GM18517 (cell line): ENCODE results near the gene ACY1.
"Not testable (repeated sequence)": the region's sequence is repeated elsewhere in the genome, so short reads cannot be mapped to it uniquely, and the experiment has no call there.

Source experiments
- ATAC-seq: cut with Tn5 transposase; IDR thresholded peaks from one replicate; pipeline ENCODE4 v1.9.1; 2021; ENCODE audit warnings: mild to moderate bottlenecking, moderate library complexity; ENCODE audit not compliant: unreplicated experiment

ACY1 gene

DNA sequence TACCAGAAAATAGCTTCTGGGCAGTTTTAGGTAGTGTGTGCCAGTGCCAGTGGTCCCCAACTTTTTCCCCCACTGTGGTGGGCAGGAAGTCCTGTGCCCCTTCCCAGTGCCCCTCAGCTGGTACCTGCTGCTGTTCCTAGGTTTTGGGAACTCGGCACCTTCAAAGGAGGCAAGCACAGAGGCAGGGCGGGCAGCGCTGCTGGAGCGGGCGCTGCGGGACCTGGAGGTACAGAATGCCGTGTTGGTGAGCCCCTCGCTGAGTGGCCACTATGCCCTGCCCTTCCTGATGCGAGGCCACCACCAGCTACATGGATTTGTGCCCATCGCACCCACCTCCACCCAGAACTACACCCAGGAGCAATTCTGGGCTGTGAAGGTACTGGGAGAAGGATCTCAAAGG lies 3.1 kb upstream of the ACY1 start:
- ATAC-seq, result no peak

DNA sequence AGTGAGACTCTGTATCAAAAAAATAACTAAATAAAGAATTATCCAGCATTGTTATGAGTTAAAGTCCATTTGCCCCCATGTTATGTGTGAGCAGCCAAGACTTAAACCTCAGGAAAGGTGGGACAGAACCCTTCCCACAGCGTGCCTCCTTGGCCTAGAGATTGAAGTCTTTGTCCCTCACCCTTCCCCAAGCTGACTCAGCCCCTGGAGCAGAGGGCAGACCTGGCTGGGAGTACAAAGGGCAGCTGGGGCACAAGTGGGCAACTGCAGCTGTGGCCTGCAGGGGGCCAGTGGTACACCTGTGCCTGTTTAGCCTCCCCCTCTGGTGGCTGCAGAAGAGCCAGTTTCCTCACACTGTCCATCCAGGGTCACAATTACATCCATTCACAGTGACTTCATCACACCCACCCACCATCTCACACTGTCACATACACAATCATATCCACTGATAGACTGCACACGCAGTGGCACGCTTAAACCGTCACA lies 940 bp upstream of the ACY1 start:
- ATAC-seq, result peak; percentile 48

DNA sequence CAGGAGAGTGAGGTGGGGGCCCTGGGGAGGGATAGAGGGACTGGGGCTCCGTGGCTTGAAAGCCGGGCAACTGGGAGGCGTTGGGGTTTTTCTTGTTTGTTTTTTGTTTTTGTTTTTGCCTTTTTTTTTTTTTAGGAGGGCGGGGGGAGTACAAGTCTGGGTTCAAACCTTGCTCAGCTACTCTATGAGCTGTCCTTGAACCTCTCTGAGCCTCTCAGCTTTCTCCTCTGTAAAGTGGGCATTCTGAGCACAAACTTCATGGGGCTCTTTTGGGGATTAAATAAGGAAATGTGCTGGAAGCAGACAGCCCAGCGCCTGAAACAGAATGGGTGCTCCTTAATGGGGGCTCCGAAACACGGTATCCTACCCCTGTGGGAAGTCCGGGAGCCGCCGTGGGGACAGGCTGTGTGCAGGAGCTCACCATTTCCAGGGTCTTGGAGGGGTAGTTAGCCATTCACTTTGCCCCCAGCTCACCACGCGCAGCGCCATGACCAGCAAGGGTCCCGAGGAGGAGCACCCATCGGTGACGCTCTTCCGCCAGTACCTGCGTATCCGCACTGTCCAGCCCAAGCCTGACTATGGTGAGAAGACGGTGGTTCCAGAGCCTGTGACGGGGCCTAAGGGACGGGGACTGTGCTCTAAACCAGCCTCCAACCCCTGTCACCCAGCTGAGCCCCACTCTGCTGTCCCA lies 388 bp downstream of the ACY1 start:
- ATAC-seq, result no peak

DNA sequence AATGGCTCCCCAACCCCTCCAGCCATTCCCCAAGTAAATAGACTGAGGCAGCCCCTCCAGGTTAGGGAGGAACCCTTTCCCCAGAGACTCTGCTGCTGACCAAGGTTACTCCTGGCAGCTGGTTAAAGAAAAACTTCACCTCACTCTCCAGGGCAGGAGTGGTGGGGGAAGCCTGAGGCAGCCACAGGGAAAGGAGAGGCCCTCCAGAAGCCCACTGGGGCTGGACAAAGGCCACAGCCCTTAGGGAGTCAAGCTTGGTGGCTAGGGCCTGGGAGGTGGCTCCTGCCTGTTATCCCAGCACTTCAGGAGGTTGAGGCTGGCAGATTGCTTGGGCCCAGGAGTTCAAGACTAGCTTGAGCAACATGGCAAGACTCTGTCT lies 923 bp downstream of the ACY1 start:
- ATAC-seq, result no peak

GRCh38 chr3:51985063-51985462 lies 1.7 kb downstream of the ACY1 start:
- no peak for ATAC-seq

DNA sequence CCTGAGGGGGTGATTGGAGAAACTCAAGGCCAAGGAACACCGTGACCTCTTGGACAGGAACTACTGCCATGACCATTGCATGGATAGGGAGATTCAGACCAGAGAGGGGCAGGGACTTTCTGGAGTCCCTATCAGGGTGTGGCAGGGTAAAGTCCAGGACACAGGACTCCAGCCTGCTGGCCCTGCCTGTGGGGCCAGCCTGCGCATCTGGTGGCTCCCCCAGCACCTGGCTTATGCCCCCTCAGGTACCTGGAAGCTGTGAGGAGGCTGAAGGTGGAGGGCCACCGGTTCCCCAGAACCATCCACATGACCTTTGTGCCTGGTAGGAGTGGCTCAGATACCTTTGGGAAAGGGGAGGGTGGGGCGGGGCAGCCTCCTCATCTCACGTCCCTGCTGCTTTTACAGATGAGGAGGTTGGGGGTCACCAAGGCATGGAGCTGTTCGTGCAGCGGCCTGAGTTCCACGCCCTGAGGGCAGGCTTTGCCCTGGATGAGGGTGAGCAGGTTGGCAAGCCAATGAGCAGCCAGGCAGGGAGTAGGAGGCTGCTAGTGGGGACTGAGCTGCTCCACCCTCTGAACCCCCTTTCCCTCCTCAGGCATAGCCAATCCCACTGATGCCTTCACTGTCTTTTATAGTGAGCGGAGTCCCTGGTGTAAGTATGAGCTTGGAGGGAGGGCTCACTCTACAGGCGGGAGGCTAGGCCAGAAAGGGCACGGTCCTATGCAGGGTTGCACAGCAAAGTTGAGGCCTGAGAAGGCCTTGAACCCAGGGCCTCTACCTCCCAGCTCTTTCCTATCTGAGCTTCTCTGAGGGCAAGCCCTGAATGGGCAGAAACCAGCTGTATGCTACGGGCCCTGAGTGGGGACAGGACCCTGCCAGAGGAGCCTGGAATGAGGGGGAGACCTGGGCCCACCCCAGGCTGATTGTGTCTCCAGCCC lies 2.9 kb downstream of the ACY1 start:
- ATAC-seq, result no peak

GRCh38 chr3:51987568-51987967 lies 4.2 kb downstream of the ACY1 start:
- ATAC-seq, result no peak

DNA sequence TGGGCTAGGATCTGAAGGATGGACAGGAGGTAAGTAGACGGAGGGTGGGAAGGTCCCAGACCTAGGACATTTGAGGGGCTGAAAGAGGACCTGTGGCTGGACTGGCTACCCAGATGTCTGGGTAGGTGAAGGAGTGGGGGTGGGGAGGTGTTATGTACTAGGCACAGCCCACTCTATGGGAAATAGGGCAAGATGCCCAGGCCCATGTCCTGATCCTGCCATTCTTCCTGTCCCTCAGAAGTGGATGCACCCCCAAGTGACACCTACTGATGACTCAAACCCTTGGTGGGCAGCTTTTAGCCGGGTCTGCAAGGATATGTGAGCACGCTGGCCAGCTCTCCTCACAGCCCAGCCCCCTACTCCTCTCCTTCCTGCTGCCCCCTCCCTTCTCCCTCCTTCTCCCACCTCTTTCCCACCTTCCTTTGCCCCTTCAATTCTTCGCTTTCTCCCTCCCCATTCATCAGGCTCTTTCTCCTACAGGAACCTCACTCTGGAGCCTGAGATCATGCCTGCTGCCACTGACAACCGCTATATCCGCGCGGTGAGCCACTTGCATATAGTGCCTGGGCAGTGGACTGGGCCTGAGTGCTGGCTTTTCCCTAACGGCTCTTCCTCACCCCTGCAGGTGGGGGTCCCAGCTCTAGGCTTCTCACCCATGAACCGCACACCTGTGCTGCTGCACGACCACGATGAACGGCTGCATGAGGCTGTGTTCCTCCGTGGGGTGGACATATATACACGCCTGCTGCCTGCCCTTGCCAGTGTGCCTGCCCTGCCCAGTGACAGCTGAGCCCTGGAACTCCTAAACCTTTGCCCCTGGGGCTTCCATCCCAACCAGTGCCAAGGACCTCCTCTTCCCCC lies 5.2 kb downstream of the ACY1 start:
- ATAC-seq, result no peak

- ATAC-seq, result not testable (repeated sequence)
Observed at GRCh38 chr3:51990501-51990971, 7.2 kb downstream of the ACY1 start.

- ATAC-seq, result no peak
Observed at GRCh38 chr3:51992017-51992682, 8.8 kb downstream of the ACY1 start.

DNA sequence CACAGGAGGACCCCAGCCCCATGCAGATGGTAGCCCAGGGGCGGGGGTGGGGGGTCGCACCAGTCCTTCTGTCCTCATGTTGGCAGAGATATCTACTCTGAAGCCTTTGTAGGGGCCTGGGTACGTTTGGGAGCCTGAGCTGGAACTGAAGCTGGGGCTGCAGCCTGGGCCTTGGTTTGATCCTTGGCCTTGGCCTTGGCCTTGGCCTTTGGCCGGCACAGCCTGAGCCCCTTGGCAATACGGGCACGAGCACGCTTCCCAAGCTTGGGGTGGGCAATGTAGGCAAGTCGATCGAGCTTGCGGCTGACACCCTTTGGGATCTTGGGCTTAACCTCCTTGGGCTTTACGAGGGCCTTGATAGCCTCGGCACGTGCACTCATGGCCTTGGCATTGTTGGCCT lies 10.3 kb downstream of the ACY1 start:
- not testable (repeated sequence) for ATAC-seq

- ATAC-seq, result no peak
Observed at GRCh38 chr3:51994530-51994929, 11.2 kb downstream of the ACY1 start.

- ATAC-seq, result peak; percentile 84
Observed at GRCh38 chr3:51995346-51996163, 12.2 kb downstream of the ACY1 start, which contains the start of gene RPL29. Gene RPL29, minus strand, starts transcription at chr3:51995895. Its CDS starts 434 bp downstream, at chr3:51995461.

DNA sequence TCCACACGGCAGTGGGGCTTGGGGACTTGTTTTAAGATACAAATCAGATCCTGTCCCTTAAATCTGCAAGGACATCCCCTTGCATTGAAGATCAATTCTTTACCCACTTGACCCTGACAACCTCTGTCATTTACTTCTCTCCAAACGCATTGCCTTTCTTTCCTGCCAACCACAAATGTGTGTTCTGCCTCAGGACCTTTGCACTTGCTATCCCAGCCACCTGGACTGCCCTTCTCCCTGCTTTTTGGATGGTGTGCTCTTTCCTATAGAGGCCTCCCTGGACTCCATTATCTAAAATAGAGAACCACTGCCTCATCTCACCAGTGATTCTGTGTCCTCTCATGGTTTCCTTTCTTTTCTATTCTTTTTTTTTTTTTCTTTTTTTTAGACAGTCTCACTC lies 13.8 kb downstream of the ACY1 start:
- ATAC-seq, result no peak

DNA sequence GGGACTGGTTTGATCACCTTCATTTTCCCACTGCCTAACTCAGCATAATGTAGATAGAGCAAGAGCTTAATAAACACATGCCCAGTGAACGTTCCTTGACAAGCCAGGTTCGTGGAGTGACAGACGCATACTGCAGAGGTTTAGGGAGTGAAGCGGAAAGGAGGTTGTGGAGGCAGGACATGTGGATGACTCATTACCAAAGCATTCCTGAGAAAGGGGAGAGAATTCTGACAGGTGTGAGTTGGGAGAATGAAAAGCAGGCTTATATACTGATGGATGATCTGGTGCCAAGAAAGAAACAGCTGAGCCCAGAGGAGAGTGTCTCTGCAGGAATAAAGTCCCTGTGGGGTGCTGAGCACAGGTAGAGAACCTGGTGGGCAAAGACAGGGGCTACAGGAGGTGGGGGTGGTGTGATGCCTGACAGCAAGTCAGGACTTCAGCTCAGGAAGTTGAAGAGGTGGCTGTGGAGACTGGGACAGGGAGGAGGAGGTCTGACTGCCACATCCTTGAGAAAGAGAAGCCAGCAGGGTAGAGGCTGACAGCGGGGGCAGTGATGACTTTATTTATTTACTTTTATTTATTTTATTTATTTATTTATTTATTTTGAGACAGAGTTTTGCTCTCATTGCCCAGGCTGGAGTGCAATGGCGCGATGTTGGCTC lies 14.7 kb downstream of the ACY1 start:
- ATAC-seq, result no peak

GRCh38 chr3:51998774-51999173 lies 15.4 kb downstream of the ACY1 start:
- no peak for ATAC-seq

DNA sequence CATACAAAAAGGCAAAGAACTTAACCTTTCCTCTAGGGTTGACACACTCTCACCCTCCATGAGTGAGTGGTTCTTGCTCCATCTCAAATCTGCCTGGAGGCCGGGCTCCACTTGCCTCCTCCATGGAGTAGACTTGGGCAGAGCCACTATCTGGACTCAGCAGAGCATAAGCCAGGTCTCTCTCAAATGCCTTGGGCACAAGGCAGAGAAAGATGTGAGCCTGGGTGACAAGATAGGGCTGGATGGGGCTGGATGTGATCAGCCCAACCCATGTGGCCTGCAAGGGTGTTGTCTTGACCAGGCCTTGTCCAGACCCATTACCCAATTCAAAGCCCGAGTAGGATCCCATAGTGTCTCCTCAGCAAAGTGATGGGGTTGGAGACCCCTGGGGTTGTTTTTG lies 16.5 kb downstream of the ACY1 start:
- ATAC-seq, result no peak

GRCh38 chr3:52001443-52001974 lies 18.2 kb downstream of the ACY1 start:
- ATAC-seq, result no peak

- no peak for ATAC-seq
Observed at GRCh38 chr3:52002748-52003147, 19.4 kb downstream of the ACY1 start.
